ENCODE data around the gene JMJD6.

JMJD6 gene

GRCh38 chr17:76685366-76685765, 41.0 kb downstream of the JMJD6 start (continued):
- TF ChIP-seq PATZ1 (CRISPR knock-in tag; IDR thresholded peaks at IDR 0.05; ENCODE audit: borderline replicate concordance) (no peak), ZNF8 (CRISPR knock-in tag; IDR thresholded peaks at IDR 0.05) (no peak), BACH2 (CRISPR knock-in tag; IDR thresholded peaks at IDR 0.05; ENCODE audit: borderline replicate concordance) (no peak), ZNF565 (CRISPR knock-in tag; conservative IDR thresholded peaks at IDR 0.05; ENCODE audit: low read depth) (no peak), ARNTL (CRISPR knock-in tag; IDR thresholded peaks at IDR 0.05; ENCODE audit: borderline replicate concordance, low read depth) (no peak), SNAI2 (CRISPR knock-in tag; IDR thresholded peaks at IDR 0.05) (no peak), ZFP30 (CRISPR knock-in tag; IDR thresholded peaks at IDR 0.05) (no peak), ISL1 (CRISPR knock-in tag; IDR thresholded peaks at IDR 0.05) (no peak)

GRCh38 chr17:76684756-76685155, 41.6 kb downstream of the JMJD6 start:
- TF ChIP-seq POU6F1 (CRISPR knock-in tag; IDR thresholded peaks at IDR 0.05; ENCODE audit: borderline replicate concordance, low read depth) (no peak), OSR1 (CRISPR knock-in tag; IDR thresholded peaks at IDR 0.05) (no peak), BACH2 (CRISPR knock-in tag; IDR thresholded peaks at IDR 0.05; ENCODE audit: borderline replicate concordance) (no peak), GLIS3 (CRISPR knock-in tag; IDR thresholded peaks at IDR 0.05) (no peak), ZC3H10 (CRISPR knock-in tag; IDR thresholded peaks at IDR 0.05) (no peak), ISL1 (CRISPR knock-in tag; IDR thresholded peaks at IDR 0.05) (no peak), ZFP30 (CRISPR knock-in tag; IDR thresholded peaks at IDR 0.05) (no peak), ZNF8 (CRISPR knock-in tag; IDR thresholded peaks at IDR 0.05) (no peak), ZNF565 (CRISPR knock-in tag; conservative IDR thresholded peaks at IDR 0.05; ENCODE audit: low read depth) (no peak), RARB (CRISPR knock-in tag; IDR thresholded peaks at IDR 0.05) (no peak), ZFP3 (CRISPR knock-in tag; IDR thresholded peaks at IDR 0.05) (no peak)
- no peak for ATAC-seq

- no peak for ATAC-seq
- no peak for TF ChIP-seq ZFP3 (CRISPR knock-in tag; IDR thresholded peaks at IDR 0.05)
- no peak for TF ChIP-seq CSRNP3 (CRISPR knock-in tag; IDR thresholded peaks at IDR 0.05)
- no peak for TF ChIP-seq ESRRG (CRISPR knock-in tag; IDR thresholded peaks at IDR 0.05)
- TF ChIP-seq CREB5 (CRISPR knock-in tag; IDR thresholded peaks at IDR 0.05; ENCODE audit: low read depth): no peak
- no peak for TF ChIP-seq RARB (CRISPR knock-in tag; IDR thresholded peaks at IDR 0.05)
- no peak for TF ChIP-seq ZNF70 (CRISPR knock-in tag; IDR thresholded peaks at IDR 0.05)
- no peak for TF ChIP-seq PPARA (CRISPR knock-in tag; IDR thresholded peaks at IDR 0.05; ENCODE audit: borderline replicate concordance)
Observed at GRCh38 chr17:76683921-76684745, 42.3 kb downstream of the JMJD6 start.

GRCh38 chr17:76683011-76683755, 43.2 kb downstream of the JMJD6 start:
- TF ChIP-seq OSR1 (CRISPR knock-in tag; IDR thresholded peaks at IDR 0.05): no peak
- TF ChIP-seq ZFP30 (CRISPR knock-in tag; IDR thresholded peaks at IDR 0.05): no peak
- TF ChIP-seq ZFP3 (CRISPR knock-in tag; IDR thresholded peaks at IDR 0.05): no peak
- no peak for TF ChIP-seq ZNF565 (CRISPR knock-in tag; conservative IDR thresholded peaks at IDR 0.05; ENCODE audit: low read depth)
- TF ChIP-seq RARB (CRISPR knock-in tag; IDR thresholded peaks at IDR 0.05): no peak
- TF ChIP-seq PPARA (CRISPR knock-in tag; IDR thresholded peaks at IDR 0.05; ENCODE audit: borderline replicate concordance): no peak
- TF ChIP-seq ARNTL (CRISPR knock-in tag; IDR thresholded peaks at IDR 0.05; ENCODE audit: borderline replicate concordance, low read depth): no peak
- no peak for TF ChIP-seq CSRNP3 (CRISPR knock-in tag; IDR thresholded peaks at IDR 0.05)
- TF ChIP-seq ZNF70 (CRISPR knock-in tag; IDR thresholded peaks at IDR 0.05): no peak
- no peak for TF ChIP-seq CREB5 (CRISPR knock-in tag; IDR thresholded peaks at IDR 0.05; ENCODE audit: low read depth)
- TF ChIP-seq ESRRG (CRISPR knock-in tag; IDR thresholded peaks at IDR 0.05): no peak
- TF ChIP-seq ISL1 (CRISPR knock-in tag; IDR thresholded peaks at IDR 0.05): no peak
- TF ChIP-seq TCF4 (CRISPR knock-in tag; IDR thresholded peaks at IDR 0.05; ENCODE audit: borderline replicate concordance): no peak
- no peak for ATAC-seq

Data from SK-N-SH treated with all-trans-retinoic acid at 6 μM for 48 hours (cell line).